ENCODE results near the gene CD4. TPM values are rescaled to one million over a fixed set of nuclear protein-coding genes. Genes with fewer than 3 reads are reported as not detected.

CD4 gene
- polyA plus RNA-seq, 1 of the 3 experiments (the other 2 are of a cell fraction): 0.02 TPM

GRCh38 chr12:6818645-6819044 is 29.3 kb downstream of the CD4 start:
- ChIA-PET CTCF (interaction anchor here (1.1 to 8.3 kb wide), 5 partner anchors 10 to 65 kb away, joined by 3 to 74 read pairs (median 3); partner anchors contain the start of gene MLF2), POLR2A (interaction anchor here (0.6 kb wide), 1 partner anchor 52 kb away, joined by 3 read pairs; the partner anchor contains the start of gene PTMS)
- Histone ChIP-seq H3K9ac (no peak overlapping the region), H3K36me3 (replicated peaks in 1 of 2; ENCODE audit: control insufficient read depth in 1 of 2, insufficient read depth in 2 of 2, low read length in 1 of 2) (no peaks in the 10 kb centered on the region), H3K9me3 (no peaks in the 10 kb centered on the region), H4K20me1 (ENCODE audit: insufficient read depth) (no peaks in the 10 kb centered on the region), H3K9me2 (no peaks in the 10 kb centered on the region), H3K79me2 (ENCODE audit: insufficient read depth) (no peaks in the 10 kb centered on the region), H3K27ac (ENCODE audit: low read depth in 2 of 2, low read length in 1 of 2) (no peak overlapping the region), H3K4me2 (no peak overlapping the region), H3K4me3 (ENCODE audit: low read depth in 2 of 2, low read length in 1 of 2) (no peak overlapping the region), H3K4me1 (ENCODE audit: control insufficient read depth in 1 of 2, insufficient read depth in 2 of 2, low read depth in 1 of 2, low read length in 1 of 2) (peaks cover 11 to 72% of the 10 kb centered on the region in 2 experiments; a peak in 2 of 4 replicates), H2AFZ (ENCODE audit: low read depth) (no peak overlapping the region), H3F3A (replicated peaks; ENCODE audit: insufficient read depth) (no peaks in the 10 kb centered on the region), H3K27me3 (ENCODE audit: insufficient read depth) (no peaks in the 10 kb centered on the region)
- TF ChIP-seq PBX3 (IDR thresholded peaks at IDR 0.05): no peak
- TF ChIP-seq EP300 (IDR thresholded peaks at IDR 0.05; ENCODE audit: borderline replicate concordance in 1 of 2, low read depth in 1 of 2, low read length in 1 of 2): no peak
- no peak for TF ChIP-seq FOXM1 (IDR thresholded peaks at IDR 0.05; ENCODE audit: low read depth)
- TF ChIP-seq FOXJ3 (CRISPR knock-in tag; IDR thresholded peaks at IDR 0.05): no peak
- no peak for TF ChIP-seq SIN3A (IDR thresholded peaks at IDR 0.05; ENCODE audit: borderline replicate concordance, low read depth, low read length)
- TF ChIP-seq ELF1 (IDR thresholded peaks at IDR 0.05): no peak
- no peak for TF ChIP-seq TAF1 (IDR thresholded peaks at IDR 0.05; ENCODE audit: borderline replicate concordance, low read depth, low read length)
- TF ChIP-seq MAX (IDR thresholded peaks at IDR 0.05; ENCODE audit: low read depth): no peak
- no peak for TF ChIP-seq GABPA (IDR thresholded peaks at IDR 0.05; ENCODE audit: low read depth)
- no peak for TF ChIP-seq IRF3 (IDR thresholded peaks at IDR 0.05; ENCODE audit: low read depth, low read length)
- TF ChIP-seq YY1 (IDR thresholded peaks at IDR 0.05; ENCODE audit: low read depth): no peak
- TF ChIP-seq MXI1 (IDR thresholded peaks at IDR 0.05; ENCODE audit: low read depth, low read length): no peak
- TF ChIP-seq RXRA (IDR thresholded peaks at IDR 0.05; ENCODE audit: borderline replicate concordance, low read depth): no peak
- no peak for TF ChIP-seq MEF2A (IDR thresholded peaks at IDR 0.05; ENCODE audit: borderline replicate concordance, low read depth)
- TF ChIP-seq USF2 (IDR thresholded peaks at IDR 0.05; ENCODE audit: borderline replicate concordance, low read depth, low read length): no peak
- TF ChIP-seq GATA2 (CRISPR knock-in tag; IDR thresholded peaks at IDR 0.05): no peak
- DNase-seq: no peak
- WGBS (ENCODE audit: low lambda C conversion rate): 98% methylated on average over 5 of the region's 5 CpGs
